ENCODE measurements around the gene INHBA.

DNA sequence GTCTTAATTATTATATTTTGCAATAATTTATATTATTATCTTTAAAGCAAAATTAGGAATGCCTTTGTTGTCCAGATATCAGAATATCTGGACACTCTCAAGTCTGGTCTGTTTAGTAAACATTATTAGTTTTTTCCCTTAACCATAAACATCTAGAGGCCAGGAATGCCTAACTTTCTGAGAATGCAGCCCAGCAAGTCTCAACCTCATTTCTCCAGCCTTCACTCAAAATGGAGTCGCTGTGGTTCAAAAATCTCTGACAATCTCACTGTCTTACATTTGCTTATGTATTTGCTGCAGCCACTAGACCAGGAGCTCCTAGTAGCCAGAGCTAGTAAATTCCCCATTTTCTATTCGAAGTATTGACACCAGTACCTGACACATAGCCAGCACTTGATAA, 49.7 kb upstream of the INHBA start:
- TF ChIP-seq, protein P1, sequence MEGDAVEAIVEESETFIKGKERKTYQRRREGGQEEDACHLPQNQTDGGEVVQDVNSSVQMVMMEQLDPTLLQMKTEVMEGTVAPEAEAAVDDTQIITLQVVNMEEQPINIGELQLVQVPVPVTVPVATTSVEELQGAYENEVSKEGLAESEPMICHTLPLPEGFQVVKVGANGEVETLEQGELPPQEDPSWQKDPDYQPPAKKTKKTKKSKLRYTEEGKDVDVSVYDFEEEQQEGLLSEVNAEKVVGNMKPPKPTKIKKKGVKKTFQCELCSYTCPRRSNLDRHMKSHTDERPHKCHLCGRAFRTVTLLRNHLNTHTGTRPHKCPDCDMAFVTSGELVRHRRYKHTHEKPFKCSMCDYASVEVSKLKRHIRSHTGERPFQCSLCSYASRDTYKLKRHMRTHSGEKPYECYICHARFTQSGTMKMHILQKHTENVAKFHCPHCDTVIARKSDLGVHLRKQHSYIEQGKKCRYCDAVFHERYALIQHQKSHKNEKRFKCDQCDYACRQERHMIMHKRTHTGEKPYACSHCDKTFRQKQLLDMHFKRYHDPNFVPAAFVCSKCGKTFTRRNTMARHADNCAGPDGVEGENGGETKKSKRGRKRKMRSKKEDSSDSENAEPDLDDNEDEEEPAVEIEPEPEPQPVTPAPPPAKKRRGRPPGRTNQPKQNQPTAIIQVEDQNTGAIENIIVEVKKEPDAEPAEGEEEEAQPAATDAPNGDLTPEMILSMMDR (IDR thresholded peaks at IDR 0.05): no peak
- TF ChIP-seq POLR2A (IDR thresholded peaks at IDR 0.05): no peak

Measured in breast epithelium (tissue), 3 donors.